ENCODE data around the gene CHRNA7.

CHRNA7 gene

DNA sequence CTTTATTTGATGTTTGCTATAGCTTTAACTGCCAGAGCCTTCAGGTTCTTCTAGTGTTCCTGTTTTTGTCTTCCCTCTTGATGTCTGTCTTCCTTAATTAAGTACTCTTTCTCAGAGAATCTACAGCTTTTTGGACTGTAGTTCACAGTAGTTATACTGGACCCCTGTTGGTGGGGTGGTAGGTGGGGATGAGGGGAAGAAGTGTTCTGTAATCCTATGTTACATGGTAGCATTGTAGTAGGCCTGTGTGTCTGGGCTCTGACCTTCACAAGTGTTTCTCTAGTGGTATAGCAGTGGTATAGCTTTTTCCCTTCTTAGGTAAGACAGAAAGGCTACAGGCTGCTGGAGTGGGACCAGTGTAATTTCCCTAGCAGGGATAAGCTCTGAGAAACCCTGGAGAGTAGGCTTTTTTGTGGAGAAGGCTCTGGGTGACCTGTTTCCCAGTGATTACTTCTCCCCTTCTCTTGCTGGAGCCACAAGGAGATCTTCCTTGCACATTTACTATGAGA, 59.6 kb downstream of the CHRNA7 start:
- Histone ChIP-seq H3K9me3 (ENCODE audit: control insufficient read depth, insufficient read depth, low read length) (no peaks in the 10 kb centered on the region; the same call in 1 of the 2 replicates), H3K4me3 (ENCODE audit: low read depth, low read length) (no peak overlapping the region), H3K27ac (ENCODE audit: low read depth, low read length) (peak overlapping the region; percentile 10), H3K36me3 (ENCODE audit: control insufficient read depth, insufficient read depth, low read length) (no peaks in the 10 kb centered on the region), H3K27me3 (ENCODE audit: control insufficient read depth, insufficient read depth, low read length) (no peaks in the 10 kb centered on the region), H3K9ac (ENCODE audit: low read depth, low read length) (no peak overlapping the region), H3K4me1 (ENCODE audit: control insufficient read depth, insufficient read depth, low read length) (peaks cover 31% of the 10 kb centered on the region)

DNA sequence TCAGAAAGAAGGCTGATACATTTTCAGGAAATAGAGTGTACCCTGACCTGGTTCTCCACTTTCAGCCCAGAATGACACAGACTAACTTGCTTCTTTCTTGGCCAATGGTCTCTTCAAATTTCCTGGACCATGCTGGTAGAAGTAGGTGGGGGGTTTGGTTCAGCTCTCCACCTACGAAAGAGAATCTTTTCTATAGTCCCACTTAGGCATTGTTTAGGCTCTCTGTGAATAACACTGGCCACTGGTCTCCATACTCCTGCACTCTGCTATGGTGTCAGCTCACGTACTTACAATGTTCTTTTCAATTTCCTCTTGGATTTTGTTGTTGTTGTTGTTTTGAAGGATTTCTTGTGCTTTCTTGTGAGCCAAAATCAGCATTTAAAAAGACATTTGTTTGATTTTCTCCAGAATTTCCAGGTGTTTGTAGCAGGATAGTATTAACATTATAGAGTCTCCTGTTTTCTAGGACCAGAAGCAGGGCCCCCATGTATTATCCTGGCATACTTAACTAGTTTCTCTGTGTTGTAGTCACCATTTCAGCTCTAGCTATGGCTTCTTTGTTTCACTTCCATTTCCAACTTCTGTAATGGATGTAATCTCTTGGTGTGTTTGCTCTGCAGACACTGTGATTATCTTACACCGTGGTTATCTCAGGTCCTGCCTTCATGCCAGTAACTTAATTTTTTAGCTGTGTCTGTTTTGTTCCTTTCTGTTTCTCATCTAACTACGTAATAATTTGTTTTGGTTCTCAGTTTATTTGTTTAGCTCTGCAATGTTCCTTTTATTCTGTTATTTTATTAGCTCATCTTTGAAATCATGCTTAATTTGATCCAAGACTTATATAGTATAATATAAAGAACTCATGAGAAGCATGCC, 61.4 kb downstream of the CHRNA7 start:
- peak overlapping the region; percentile 11; the same call in 1 of the 2 replicates for H3K9ac ChIP-seq (ENCODE audit: low read depth, low read length)
- peak overlapping the region; percentile 78 for H3K27ac ChIP-seq (ENCODE audit: low read depth, low read length)
- no peaks in the 10 kb centered on the region for H3K36me3 ChIP-seq (ENCODE audit: control insufficient read depth, insufficient read depth, low read length)
- no peaks in the 10 kb centered on the region; the same call in 1 of the 2 replicates for H3K9me3 ChIP-seq (ENCODE audit: control insufficient read depth, insufficient read depth, low read length)
- no peaks in the 10 kb centered on the region for H3K27me3 ChIP-seq (ENCODE audit: control insufficient read depth, insufficient read depth, low read length)
- peaks cover 34% of the 10 kb centered on the region for H3K4me1 ChIP-seq (ENCODE audit: control insufficient read depth, insufficient read depth, low read length)
- H3K4me3 ChIP-seq (ENCODE audit: low read depth, low read length): peak overlapping the region; percentile 29

DNA sequence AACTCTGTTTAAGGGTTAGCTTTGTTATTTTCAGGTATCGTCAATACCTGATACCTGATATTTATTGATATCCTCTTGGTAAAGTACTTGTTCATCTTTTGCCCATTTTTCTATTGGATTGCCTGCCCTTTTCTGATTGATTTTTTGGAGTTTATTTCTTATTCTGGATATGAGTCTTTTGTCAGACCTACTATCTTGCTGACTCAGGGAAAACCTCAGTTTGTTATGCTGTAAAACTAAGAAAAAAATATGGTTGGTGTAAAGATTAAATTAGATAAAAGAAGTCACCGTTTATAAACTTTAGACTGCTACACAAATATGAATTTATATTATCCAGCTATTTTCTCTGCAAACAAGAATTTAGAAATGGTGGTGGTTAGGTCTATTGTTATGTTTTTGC, 65.9 kb downstream of the CHRNA7 start:
- H3K36me3 ChIP-seq (ENCODE audit: control insufficient read depth, insufficient read depth, low read length): no peaks in the 10 kb centered on the region
- no peaks in the 10 kb centered on the region for H3K27me3 ChIP-seq (ENCODE audit: control insufficient read depth, insufficient read depth, low read length)
- H3K9me3 ChIP-seq (ENCODE audit: control insufficient read depth, insufficient read depth, low read length): no peaks in the 10 kb centered on the region
- no peak overlapping the region for H3K27ac ChIP-seq (ENCODE audit: low read depth, low read length)
- no peak overlapping the region for H3K4me3 ChIP-seq (ENCODE audit: low read depth, low read length)
- no peak overlapping the region for H3K9ac ChIP-seq (ENCODE audit: low read depth, low read length)
- peaks cover 31% of the 10 kb centered on the region for H3K4me1 ChIP-seq (ENCODE audit: control insufficient read depth, insufficient read depth, low read length)

DNA sequence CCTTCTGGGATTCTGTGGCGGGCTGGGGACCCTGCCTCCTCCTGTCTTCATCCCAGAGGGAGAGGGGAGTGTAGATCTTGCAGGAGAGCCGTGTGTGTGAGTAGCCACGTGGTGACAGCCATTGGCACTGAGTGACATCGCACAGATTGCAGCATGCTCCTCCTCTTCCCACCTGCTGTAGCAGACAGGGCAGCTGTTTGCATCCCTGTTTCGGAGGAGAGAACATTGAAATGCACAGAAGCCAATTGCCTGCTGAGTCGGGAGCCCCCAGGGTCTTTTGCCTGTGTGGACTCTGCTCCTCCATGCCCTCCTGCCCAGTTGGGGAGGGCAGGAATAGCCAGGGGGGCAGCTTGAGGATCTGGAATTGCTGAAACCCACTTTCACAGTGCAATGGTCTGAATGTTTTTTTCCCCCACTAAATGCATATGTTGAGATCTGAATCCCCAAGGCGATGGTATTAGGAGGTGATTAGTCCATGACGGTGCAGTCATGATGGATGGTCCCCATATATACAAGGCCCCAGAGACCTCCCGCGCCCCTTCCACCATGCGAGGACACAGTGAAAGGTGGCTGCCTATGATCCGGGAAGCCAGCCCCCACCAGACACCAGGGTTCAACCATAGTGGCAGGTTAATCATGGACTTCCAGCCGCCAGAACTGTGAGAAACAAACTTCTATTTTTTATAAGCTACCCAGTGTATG, 66.8 kb downstream of the CHRNA7 start:
- H3K4me3 ChIP-seq (ENCODE audit: low read depth, low read length): no peak overlapping the region
- peaks cover 23% of the 10 kb centered on the region for H3K4me1 ChIP-seq (ENCODE audit: control insufficient read depth, insufficient read depth, low read length)
- no peaks in the 10 kb centered on the region for H3K27me3 ChIP-seq (ENCODE audit: control insufficient read depth, insufficient read depth, low read length)
- H3K27ac ChIP-seq (ENCODE audit: low read depth, low read length): no peak overlapping the region
- H3K36me3 ChIP-seq (ENCODE audit: control insufficient read depth, insufficient read depth, low read length): no peaks in the 10 kb centered on the region
- H3K9ac ChIP-seq (ENCODE audit: low read depth, low read length): no peak overlapping the region
- H3K9me3 ChIP-seq (ENCODE audit: control insufficient read depth, insufficient read depth, low read length): no peaks in the 10 kb centered on the region

DNA sequence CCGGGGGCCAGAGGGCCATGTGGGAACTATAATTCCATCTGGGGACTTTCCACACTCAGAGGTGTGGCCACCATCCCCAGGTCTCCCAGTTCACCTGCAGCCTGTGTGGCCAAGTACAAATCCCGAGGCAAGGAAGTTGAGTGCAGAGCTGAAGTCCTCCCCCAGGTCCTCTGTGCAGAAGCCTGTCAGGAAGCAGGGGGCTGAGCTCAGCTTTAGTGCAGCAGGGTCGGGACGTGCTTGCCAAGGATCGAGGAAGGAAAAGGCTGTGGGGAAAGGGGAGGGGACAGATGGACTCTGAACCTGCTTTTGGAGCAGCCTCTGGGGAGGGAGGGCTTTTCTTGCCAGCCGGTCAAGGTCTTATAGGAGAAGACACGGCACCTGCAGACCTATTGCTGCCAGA, 67.7 kb downstream of the CHRNA7 start:
- H3K36me3 ChIP-seq (ENCODE audit: control insufficient read depth, insufficient read depth, low read length): no peaks in the 10 kb centered on the region
- no peak overlapping the region for H3K27ac ChIP-seq (ENCODE audit: low read depth, low read length)
- no peaks in the 10 kb centered on the region for H3K9me3 ChIP-seq (ENCODE audit: control insufficient read depth, insufficient read depth, low read length)
- no peaks in the 10 kb centered on the region for H3K27me3 ChIP-seq (ENCODE audit: control insufficient read depth, insufficient read depth, low read length)
- H3K4me3 ChIP-seq (ENCODE audit: low read depth, low read length): no peak overlapping the region
- peaks cover 18% of the 10 kb centered on the region for H3K4me1 ChIP-seq (ENCODE audit: control insufficient read depth, insufficient read depth, low read length)
- no peak overlapping the region for H3K9ac ChIP-seq (ENCODE audit: low read depth, low read length)

DNA sequence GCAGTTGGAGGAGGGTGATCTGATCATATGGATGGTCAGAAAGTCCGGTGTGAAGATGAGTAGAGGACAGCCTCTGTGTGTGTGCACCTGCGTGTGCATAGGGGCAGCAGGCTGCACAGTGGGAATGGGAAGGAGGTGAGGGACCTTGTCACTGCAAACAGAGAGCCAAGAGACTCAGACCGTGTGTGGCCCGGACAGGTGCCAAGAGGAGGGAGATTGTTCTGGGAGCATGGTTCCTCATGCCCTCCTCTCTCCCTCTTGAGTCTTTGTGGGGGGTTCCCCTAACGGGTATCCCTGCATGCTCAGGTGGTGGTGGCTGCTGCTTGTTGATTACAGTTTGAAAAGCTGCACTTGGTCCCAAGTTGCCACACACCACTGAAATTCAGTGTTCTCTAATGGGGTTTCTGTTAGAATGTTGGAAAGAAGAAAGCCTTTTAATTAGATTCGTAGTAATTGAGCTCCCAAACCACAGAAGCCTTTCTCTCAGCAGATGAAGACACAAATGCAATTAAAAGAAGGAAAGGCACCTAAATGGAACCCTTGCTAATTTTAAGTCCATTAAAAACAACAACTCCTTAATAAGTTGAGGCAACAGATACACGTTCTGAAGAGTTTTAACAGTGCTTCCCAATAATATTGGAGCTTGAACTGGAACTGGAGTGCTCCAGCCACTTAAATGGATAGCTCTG, 68.9 kb downstream of the CHRNA7 start:
- no peak overlapping the region for H3K27ac ChIP-seq (ENCODE audit: low read depth, low read length)
- no peak overlapping the region for H3K4me3 ChIP-seq (ENCODE audit: low read depth, low read length)
- H3K9ac ChIP-seq (ENCODE audit: low read depth, low read length): no peak overlapping the region
- no peaks in the 10 kb centered on the region for H3K27me3 ChIP-seq (ENCODE audit: control insufficient read depth, insufficient read depth, low read length)
- no peaks in the 10 kb centered on the region for H3K9me3 ChIP-seq (ENCODE audit: control insufficient read depth, insufficient read depth, low read length)
- H3K4me1 ChIP-seq (ENCODE audit: control insufficient read depth, insufficient read depth, low read length): peaks cover 18% of the 10 kb centered on the region
- no peaks in the 10 kb centered on the region for H3K36me3 ChIP-seq (ENCODE audit: control insufficient read depth, insufficient read depth, low read length)

DNA sequence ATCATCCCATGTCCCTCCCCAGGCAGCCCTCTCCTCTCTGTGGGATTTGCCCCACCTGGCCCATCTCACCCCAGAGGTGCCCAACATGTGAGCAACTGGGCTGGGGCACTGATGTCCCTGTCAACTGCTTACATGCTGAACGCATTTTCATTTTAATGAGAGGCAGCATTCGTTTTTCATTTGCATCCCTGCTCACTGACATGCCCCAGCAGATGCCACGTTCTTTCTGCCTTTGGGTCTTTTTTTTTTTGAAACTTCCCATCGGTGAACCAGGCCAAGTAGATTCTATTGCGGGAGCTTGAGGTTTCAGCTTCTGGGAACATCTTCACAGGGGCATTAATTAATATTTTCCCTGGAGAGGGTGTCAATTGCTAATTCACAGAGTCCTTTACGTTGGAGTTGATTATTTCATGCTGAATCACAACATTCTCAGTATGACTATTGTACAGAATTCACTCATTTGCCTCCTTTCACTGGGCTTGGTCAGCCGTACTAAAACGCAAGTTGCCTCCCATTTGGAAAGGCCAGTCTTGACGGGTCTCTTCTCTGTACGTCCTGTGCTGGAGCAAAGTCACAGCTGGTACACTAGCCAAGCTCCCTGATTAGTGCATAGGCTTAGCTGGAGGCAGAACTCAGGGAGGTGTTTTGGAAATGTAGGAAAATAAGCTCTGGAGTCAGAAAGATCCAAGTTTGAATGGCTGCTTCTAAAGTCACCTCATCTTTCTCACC, 69.8 kb downstream of the CHRNA7 start:
- H3K9ac ChIP-seq (ENCODE audit: low read depth, low read length): no peak overlapping the region
- H3K27me3 ChIP-seq (ENCODE audit: control insufficient read depth, insufficient read depth, low read length): no peaks in the 10 kb centered on the region
- H3K27ac ChIP-seq (ENCODE audit: low read depth, low read length): no peak overlapping the region
- no peaks in the 10 kb centered on the region for H3K9me3 ChIP-seq (ENCODE audit: control insufficient read depth, insufficient read depth, low read length)
- no peaks in the 10 kb centered on the region for H3K36me3 ChIP-seq (ENCODE audit: control insufficient read depth, insufficient read depth, low read length)
- H3K4me3 ChIP-seq (ENCODE audit: low read depth, low read length): no peak overlapping the region
- H3K4me1 ChIP-seq (ENCODE audit: control insufficient read depth, insufficient read depth, low read length): peaks cover 18% of the 10 kb centered on the region

DNA sequence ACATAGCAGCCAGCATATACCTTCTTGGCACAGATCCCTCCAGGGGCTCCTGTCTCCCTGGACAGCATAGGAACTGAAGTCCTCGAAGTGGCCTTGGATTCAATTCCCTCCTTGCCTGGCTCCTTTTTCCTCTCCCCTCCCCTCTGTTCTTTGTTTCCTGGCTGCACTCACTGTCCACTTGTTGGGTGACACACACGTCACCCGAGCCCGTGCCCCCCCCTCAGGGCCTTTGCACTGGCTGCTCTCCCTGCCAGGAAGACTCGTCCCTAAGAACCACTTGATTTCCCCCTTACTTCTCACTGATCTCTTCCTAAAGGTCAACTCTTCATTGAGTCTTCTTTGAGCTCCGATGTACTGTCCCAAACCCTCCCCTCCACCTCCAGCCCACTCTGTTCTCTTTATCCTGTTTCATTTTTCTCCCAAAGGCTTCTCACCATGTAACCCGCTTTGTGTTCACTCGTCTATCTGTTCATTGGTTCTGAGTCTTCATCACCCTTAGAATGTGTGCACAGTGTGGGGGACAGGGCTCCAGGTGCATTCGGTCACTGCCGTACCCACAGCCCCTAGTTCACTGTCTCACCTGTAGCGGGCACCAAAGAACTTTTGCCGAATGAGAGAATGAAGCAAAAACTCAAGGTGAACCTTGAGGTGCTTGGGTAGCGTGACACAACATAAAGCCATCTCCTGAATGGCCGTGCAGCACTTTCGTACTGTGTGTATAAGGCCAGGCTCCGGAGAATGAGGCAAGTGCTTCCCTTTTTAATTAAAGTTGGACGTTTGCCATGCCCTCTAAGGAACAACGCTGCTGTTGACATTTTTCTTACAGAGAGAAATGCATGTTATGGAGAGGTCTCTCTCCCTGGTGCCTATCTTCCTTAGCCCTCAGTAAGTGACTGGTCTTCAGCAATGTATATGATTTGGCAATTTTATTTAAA, 74.0 kb downstream of the CHRNA7 start:
- Histone ChIP-seq H3K36me3 (ENCODE audit: control insufficient read depth, insufficient read depth, low read length) (no peaks in the 10 kb centered on the region), H3K4me1 (ENCODE audit: control insufficient read depth, insufficient read depth, low read length) (peaks cover 13% of the 10 kb centered on the region; the same call in 1 of the 2 replicates), H3K4me3 (ENCODE audit: low read depth, low read length) (no peak overlapping the region), H3K27me3 (ENCODE audit: control insufficient read depth, insufficient read depth, low read length) (no peaks in the 10 kb centered on the region), H3K27ac (ENCODE audit: low read depth, low read length) (no peak overlapping the region), H3K9me3 (ENCODE audit: control insufficient read depth, insufficient read depth, low read length) (no peaks in the 10 kb centered on the region), H3K9ac (ENCODE audit: low read depth, low read length) (no peak overlapping the region)

DNA sequence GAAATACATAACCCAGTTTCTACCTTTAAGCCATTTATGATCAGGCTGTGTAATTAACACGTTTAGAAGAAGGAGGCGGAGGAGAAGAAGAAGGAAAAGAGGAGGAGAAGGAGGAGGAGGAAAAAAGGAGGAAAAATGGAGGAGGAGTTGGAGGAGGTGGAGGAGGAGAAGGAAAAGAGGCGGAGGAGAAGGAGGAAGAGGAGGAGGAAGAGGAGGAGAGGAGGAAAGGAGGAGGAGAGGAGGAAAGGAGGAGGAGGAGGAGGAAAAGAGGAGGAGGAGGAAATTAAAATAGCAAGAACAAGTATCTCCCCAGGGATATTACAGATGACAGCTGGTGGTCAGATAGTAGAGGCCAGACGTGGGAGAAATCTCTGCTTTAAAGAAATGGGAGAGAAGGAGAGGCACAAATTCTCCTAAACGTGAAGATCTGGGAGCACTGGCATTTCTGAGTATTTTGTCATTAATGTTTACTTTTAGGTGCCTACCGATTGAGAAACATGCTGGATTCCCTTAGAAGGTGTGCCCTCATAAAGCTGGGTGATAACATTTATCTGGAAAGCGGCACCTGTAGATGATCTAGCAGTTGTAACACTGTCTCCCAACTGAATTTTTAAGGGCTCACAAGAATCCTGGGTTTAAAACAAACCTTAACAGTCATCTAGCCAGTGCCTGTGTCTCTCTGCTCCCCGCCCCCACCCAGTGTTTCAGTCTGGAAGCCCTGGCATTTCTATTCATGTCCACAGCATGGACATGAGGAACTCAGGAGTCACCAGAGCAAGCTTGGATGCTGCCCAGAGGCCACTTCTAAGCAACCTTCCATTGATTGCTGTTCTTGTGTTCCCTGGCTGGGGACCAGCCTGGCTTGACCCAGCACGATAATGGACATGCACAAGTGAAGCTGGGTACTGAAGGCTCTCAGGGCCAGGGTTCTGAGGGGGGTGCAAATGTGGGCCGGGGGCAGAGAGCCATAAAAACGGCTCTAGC, 75.2 kb downstream of the CHRNA7 start:
- peaks cover 9% of the 10 kb centered on the region; the same call in 1 of the 2 replicates for H3K4me1 ChIP-seq (ENCODE audit: control insufficient read depth, insufficient read depth, low read length)
- H3K27ac ChIP-seq (ENCODE audit: low read depth, low read length): no peak overlapping the region

More for the DNA sequence above, 75.2 kb downstream of the CHRNA7 start:
- Histone ChIP-seq H3K4me3 (ENCODE audit: low read depth, low read length) (no peak overlapping the region), H3K9ac (ENCODE audit: low read depth, low read length) (no peak overlapping the region), H3K36me3 (ENCODE audit: control insufficient read depth, insufficient read depth, low read length) (no peaks in the 10 kb centered on the region), H3K27me3 (ENCODE audit: control insufficient read depth, insufficient read depth, low read length) (no peaks in the 10 kb centered on the region), H3K9me3 (ENCODE audit: control insufficient read depth, insufficient read depth, low read length) (no peaks in the 10 kb centered on the region)
